H54 (cell line): ENCODE results near the gene SCYL3.
"Not testable (repeated sequence)": the region's sequence is repeated elsewhere in the genome, so short reads cannot be mapped to it uniquely, and the experiment has no call there.

Source experiments
- DNase-seq: peaks from one replicate; pipeline ENCODE4 v3.0.0; 2011; ENCODE audit warnings: low spot score, mixed read lengths; ENCODE audit not compliant: insufficient read length
- FAIRE-seq: peaks from 3 replicates; lab custom pipeline; 2011; peaks lifted over from hg19 to GRCh38; lab: Jason Lieb, UNC
- POLR2A ChIP-seq: IDR thresholded peaks from 2 replicates; pipeline ENCODE4 v1.6.1; 2011; ENCODE audit warnings: low read depth, mild to moderate bottlenecking, low read length

SCYL3 gene

DNA sequence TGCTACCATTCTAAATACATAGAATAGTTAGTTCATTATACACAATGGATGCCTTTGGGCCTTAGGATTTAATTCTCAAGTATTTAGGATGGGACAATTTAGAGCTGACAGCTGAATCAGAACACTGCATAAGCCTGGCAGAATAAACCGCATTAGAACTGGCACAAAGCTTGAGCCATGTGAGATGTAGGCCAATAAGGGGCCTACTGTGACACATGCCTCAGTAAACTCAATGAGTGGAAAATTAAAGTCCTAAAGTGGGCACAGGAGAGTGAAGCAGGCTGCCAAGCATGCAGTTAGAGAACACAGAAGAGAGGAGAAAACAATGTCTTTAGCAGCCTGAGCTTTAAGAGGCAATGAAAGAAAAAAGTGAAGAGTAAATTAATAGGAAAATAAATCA, 24.3 kb downstream of the SCYL3 start:
- DNase-seq = no peak
- TF ChIP-seq POLR2A = no peak
- FAIRE-seq = no peak

DNA sequence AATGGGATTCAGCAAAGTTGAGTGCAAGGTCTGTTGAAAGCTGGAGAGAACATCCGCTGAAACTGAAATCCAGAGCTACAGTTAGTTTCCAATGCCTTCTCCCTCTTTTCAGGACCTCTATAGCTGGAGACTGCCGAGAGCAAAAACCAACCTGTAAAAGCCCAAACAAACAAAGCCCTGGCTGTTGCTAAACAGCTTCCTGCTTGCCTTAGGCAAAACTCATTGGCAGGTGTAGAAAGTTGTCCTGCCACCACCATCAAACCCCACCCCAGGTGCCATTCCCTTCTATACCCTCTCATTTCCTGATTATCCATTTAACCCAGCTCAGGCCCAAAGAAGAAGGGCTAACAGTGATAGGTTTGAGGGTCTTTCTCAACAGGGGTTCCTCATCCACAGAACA, 24.7 kb downstream of the SCYL3 start:
- TF ChIP-seq POLR2A = no peak
- FAIRE-seq (no peak), DNase-seq (no peak)

DNA sequence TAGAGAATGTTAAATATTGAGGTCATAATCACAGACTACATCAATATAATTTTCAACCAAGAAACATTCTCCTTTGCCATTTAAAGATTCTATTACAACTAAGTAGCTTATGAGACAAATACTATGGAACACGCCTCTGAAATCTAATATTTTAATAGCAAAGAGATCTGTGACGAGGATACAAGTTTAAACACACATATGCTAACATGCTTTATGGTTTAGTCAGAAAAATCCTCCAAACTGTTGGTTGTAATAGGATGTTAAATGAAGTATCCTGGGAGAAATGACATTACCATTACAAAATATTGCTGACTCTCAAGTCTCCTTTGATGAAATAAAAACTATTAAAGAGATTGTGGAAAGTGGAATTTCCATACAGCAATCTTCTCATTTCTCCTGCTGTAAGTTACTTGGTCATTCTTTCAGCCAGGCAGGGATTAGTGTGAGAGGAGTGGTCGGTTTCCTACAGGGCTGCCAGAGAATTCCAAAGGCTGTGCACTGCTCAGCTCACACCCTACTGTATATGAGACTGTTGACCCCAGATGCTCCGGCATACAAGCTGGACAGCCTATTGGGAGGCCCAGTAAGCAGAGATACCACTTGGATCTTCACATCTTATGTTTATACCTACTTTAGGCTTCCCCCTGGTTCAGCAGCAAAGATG, 26.6 kb downstream of the SCYL3 start:
- no peak for TF ChIP-seq POLR2A
- FAIRE-seq = no peak
- no peak for DNase-seq

DNA sequence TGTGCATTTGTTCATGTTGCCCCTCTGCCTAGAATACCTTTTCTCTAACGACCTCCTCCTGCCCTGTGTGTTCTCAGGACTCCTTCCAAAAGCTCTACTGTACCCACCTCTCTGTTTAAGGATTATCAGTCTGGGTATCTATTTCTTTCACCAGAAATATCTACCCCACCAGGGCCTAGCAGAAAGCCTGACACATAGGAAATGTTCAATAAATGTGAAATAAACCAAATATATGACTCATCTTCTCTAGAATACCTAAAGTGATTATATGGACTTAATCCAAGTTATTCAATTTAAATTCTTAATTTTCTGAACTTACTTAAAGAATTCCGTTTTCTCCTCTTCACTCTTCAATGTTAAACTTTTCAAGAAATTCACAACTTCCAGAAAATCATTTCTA, 27.1 kb downstream of the SCYL3 start:
- DNase-seq (no peak), FAIRE-seq (no peak)
- no peak for TF ChIP-seq POLR2A

DNA sequence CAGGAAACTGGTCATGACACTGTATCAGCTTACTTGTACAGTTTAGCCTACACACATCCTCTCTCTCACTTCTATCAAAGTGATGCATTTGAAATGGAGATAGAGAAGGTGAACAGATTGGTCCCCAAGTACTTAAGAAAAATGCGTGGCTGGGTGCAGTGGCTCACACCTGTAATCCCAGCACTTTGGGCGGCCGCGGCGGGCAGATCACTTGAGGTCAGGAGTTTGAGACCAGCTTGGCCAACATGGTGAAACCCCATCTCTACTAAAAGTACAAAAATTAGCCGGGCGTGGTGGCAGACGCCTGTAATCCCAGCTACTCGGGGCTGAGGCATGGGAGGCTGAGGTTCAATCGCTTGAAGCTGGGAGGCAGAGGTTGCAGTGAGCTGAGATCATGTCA, 29.2 kb downstream of the SCYL3 start:
- not testable (repeated sequence) for FAIRE-seq, DNase-seq

DNA sequence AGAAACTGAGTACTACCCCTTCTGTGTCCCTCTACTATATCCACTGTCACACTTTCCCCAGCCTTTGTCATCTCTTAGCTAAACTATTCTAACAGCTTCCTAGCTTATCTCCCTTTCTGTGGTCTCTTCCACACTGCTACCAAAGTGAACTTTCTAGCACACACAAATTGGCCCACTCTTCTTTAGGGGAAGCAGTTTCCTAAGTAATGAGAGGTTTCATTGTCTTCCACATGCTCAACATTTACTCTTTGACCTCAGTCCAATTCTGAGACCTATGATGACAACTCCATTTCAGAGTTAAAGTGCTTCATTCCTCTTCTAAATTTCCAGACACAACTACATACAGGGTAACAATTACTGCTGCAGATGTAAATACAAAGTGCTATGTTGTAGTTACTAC, 32.9 kb downstream of the SCYL3 start:
- DNase-seq (no peak), FAIRE-seq (no peak)
- no peak for TF ChIP-seq POLR2A

DNA sequence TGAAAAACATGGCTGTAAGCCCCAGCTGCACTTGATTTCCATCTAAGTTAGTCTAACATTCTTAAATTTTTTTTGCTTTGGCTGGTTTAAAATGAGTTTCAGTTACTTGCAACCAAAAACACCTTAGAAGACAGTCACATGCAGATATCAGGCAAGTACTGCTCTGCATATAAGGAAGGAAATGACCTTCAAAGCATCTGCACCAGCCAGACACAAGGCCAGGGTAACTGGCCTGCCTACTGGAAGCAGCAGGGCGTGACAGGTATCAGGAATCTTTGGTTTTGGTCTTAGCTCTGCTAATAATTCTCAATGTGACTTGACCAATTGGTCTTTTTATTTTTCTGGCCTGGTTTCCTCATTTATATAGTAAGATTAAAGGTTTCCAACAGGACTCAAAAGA, 33.5 kb downstream of the SCYL3 start:
- no peak for FAIRE-seq
- DNase-seq = no peak
- TF ChIP-seq POLR2A = no peak

DNA sequence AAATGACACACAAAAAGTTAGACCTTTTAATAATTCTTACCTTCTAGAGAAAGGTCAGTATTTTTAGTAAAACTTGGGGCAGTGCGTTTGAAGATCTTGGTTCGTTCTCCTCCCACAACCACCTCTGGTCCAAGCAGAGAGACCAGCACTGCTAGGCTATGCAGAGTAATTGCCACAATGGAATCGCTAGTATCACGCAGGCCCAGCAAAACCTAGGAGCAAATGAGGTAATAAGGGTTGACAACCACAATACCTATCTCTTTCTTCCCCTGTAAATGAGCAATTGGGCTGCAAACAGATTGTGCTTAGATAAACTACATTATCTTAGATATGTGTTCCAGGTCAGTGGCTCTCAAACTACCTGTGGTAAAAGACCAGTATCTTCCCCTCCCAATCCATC, 34.7 kb downstream of the SCYL3 start:
- TF ChIP-seq POLR2A = no peak
- no peak for DNase-seq
- FAIRE-seq = no peak

DNA sequence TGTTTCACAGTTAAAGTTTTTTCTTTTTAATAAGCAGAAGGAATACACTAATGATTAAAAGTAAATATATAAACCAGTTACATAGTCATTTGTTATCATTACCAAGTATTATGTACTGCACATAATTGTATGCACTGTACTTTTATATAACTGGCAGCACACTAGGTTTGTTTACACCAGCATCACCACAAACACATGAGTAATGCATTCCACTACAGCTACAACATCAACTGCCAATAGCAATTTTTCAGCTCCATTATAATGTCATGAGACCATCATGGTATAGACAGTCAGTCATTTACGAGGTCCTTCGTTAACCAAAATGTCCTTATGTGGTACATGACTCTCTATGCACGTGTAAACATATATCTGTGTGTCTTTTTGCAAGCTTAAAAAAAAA, 35.2 kb downstream of the SCYL3 start:
- DNase-seq (no peak), FAIRE-seq (no peak)
- no peak for TF ChIP-seq POLR2A

DNA sequence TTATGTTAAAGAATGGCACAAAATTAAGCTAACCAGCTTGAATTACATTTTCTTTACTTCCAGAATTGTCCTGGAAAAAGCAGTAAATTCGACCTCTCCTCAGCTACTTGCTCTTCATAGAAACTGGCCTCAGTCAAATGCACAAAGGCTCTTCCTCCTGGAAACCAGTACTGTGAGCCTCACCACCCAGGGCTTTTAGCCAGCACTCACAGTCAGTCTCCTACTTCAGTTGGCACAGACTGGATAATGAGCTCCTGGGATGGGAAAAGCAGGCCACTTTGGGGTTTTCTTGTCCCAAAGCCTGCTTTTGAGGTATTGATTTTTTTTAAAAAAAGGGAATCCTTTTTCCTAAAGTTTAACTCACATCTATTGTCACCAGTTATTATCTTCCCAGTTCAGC, 40.4 kb downstream of the SCYL3 start:
- DNase-seq (no peak), FAIRE-seq (no peak)
- no peak for TF ChIP-seq POLR2A

DNA sequence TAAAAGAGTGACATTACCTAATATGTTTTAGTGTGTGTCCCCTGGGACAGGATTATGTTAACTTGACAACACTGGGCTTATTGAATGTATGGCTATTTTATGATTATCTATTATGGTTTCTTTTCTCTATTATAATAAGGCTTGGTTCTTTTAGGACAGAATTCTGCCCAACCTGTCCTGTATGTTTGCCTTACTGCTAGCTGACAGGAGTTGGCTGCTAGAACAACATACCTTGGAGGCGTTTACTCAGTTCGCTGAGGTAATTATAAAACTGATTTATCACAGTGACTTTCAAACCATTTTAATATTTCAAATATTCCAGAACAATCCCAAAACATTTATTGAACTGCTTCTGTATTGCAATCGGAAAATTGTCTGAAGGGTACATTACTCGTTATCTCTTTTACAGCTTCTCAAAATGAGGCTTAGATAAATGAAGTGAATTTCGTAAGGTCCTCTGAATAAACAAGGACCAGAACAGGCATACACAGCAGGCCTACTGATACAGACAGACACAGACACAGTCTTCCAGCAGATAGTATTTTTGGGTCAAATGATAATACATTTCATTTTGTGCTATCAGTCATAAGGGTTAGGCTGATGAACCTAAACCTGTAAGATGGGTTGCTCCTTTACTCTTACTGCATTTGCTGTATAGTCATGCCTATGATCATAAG, 44.2 kb downstream of the SCYL3 start:
- no peak for DNase-seq
- FAIRE-seq = no peak
- TF ChIP-seq POLR2A = no peak

DNA sequence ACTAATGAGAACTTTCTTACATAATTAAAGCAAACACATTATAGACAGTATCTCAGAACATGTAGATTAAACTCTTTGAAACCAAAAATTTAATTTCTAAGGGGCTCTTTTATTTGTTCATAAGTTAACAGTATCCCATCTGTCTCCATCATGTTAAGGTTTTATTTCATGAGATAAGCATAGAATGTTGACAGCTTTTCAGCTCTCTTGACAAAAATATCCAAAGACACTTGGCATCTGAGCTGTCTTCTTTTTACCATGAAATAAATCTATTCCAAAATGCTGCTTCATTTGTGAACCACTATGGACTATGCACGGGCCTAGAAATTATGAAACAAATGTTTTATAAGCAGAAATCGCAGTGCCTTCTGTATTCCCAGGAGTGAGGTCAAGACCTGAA, 45.2 kb downstream of the SCYL3 start:
- no peak for TF ChIP-seq POLR2A
- FAIRE-seq = no peak
- no peak for DNase-seq

DNA sequence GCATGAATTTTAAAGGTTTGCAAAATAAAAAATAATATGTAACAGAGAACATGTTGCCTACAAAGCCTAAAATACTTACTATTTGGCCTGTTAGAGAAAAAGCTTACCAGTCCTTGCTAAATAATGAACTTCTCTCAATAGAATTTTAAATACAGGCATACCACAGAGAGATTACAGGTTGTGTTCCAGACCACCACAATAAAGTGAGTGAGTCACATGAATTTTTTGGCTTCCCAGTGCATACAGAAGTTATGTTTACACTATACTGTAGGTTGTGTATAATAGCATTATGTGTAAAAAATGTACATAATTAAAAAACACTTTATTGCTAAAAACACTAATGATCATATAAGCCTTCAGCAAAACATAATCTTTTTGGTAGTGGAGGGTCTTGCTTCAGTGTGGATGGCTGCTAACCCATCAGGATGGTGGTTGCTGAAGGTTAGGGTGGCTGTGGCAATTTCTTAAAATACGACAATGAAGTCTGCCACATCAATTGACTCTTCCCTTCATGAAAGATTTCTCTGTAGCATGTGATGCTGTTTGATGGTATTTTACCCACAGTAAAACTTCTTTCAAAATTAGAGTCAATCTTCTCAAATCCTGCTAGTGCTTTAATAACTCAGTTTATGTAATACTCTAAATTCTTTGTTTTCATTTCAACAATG, 48.6 kb downstream of the SCYL3 start:
- FAIRE-seq (no peak), DNase-seq (no peak)
- no peak for TF ChIP-seq POLR2A

DNA sequence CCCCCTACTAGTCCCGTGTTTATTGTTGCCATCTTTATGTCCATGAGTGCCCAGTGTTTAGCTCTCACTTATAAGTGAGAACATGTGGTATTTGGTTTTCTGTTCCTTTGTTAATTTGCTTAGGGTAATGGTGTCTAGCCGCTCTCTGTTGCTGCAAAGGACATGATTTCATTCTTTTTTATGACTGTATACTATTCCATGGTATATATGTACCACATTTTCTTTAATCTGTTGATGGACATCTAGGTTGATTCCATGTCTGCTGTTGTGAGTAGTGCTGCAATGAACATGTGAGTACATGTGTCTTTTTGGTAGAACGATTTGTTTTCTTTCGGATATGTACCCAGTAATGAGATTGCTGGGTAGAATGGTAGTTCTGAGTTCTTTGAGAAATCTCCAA, 54.8 kb downstream of the SCYL3 start:
- no peak for DNase-seq
- no peak for FAIRE-seq
- TF ChIP-seq POLR2A = no peak

DNA sequence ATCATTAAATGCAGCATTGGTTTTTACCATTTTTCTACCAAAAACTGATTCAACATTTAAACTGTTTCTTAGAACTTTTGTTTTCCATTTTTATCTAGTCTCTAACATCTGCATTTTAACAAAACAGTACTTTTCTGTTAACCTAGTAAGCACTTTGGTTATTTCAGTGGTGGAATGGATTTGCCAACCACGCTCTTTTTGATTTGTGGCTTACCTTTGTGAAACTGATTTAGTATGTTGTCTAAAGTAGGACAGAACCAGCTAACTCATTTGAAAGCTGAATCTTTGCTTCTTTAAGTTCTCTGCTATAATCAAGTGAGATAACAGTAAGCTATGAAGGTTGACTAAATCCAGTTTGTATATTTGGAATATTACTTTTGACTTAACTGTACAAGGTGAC, 57.5 kb downstream of the SCYL3 start:
- FAIRE-seq (no peak), DNase-seq (no peak)
- TF ChIP-seq POLR2A = no peak

DNA sequence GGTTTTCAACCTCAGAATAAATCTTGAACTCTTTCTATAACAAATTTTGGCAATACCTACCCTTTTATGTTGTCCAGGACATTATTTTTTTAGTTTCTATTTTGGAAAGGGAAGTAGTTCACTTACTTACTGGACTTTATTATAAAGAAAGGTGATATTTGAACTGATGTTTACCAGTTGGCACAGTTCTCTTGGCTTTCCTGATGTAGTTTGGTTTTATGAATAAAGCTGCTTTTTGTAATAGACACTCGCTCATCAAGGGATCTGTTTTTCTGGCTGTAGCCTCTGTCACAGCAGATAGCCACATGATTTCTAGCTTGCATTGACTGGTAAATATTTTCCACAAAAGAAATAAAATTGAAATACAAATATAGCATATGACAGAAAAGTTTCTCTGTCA, 58.0 kb downstream of the SCYL3 start:
- DNase-seq (no peak), FAIRE-seq (no peak)
- TF ChIP-seq POLR2A = no peak
